Heart right ventricle (tissue), 16 donors: Measurements from ENCODE around the gene TPPP3. TPM values are rescaled to one million over a fixed set of nuclear protein-coding genes. Genes with fewer than 3 reads are reported as not detected.

Experiments
- ATAC-seq, 8 donors: fragments of 200-7000 bp; cut with Tn5 transposase; one replicate each; pipeline ENCODE4 v1.9.1; 2020; ENCODE audit warnings: mild to moderate bottlenecking in 8 of 8, moderate library complexity in 8 of 8, moderate number of reproducible peaks in 1 of 8
- DNase-seq, 2 donors: peaks; one replicate each; pipeline ENCODE4 v3.0.0-alpha.2; 2020
- H3K27ac ChIP-seq, 10 donors: fragments of 200-600 bp; sonication (generic) in 2 of 10; one replicate each; pipeline versions ENCODE4 v1.5.0 to v1.8.0; 2020 to 2022; ENCODE audit warnings: mild to moderate bottlenecking in 3 of 10
- H3K27me3 ChIP-seq, 7 donors: fragments of 200-600 bp; one replicate each; pipeline ENCODE4 v1.8.0; 2021 to 2022; ENCODE audit warnings: mild to moderate bottlenecking in 2 of 7
- H3K36me3 ChIP-seq, 9 donors: fragments of 200-600 bp; sonication (generic) in 1 of 9; one replicate each; pipeline versions ENCODE4 v1.5.0 to v1.8.0; 2020 to 2022; ENCODE audit warnings: mild to moderate bottlenecking in 2 of 9
- H3K4me1 ChIP-seq, 9 donors: fragments of 200-600 bp; sonication (generic) in 1 of 9; one replicate each; pipeline versions ENCODE4 v1.5.0 to v1.8.0; 2020 to 2022; ENCODE audit warnings: mild to moderate bottlenecking in 4 of 9
- H3K4me3 ChIP-seq, 10 donors: fragments of 200-600 bp; sonication (generic) in 2 of 10; one replicate each; pipeline versions ENCODE4 v1.5.0 to v1.8.0; 2020 to 2022; ENCODE audit warnings: mild to moderate bottlenecking in 7 of 10, moderate library complexity in 2 of 10
- H3K9me3 ChIP-seq, 11 donors: fragments of 200-600 bp in 10 of 11; sonication (generic) in 2 of 11; one replicate each; pipeline versions ENCODE4 v1.5.0 to v1.8.0; 2013 to 2022; ENCODE audit warnings: mild to moderate bottlenecking in 2 of 11, control low read depth in 1 of 11, moderate library complexity in 1 of 11
- CTCF ChIP-seq, 9 donors: fragments of 200-600 bp; sonication (generic) in 2 of 9; IDR thresholded peaks; one replicate each; pipeline versions ENCODE4 v1.5.0 to v1.8.0; 2021 to 2022; ENCODE audit warnings: antibody characterized with exemption in 9 of 9, mild to moderate bottlenecking in 5 of 9, moderate library complexity in 1 of 9
- WGBS, 2 donors: extraction: QIAGEN DNeasy Blood & Tissue Kit; methylation state at CpG; one replicate each; pipeline ENCODE4 v1.1.7; 2013; ENCODE audit warnings: inconsistent platforms in 1 of 2; 5-methylcytosine and 5-hydroxymethylcytosine counted together
- intact Hi-C, 10 donors: fragments of 100-400 bp; cut with DNase I; formaldehyde crosslinking; loops; one replicate each; pipeline versions ENCODE4 v1.11.1 to v1.14.2; 2022
- polyA plus RNA-seq, 2 donors: library from polyadenylated mRNA; stranded (reverse); fragments of 200-250 nt; gene quantifications; one replicate each; pipeline ENCODE4 v1.2.3, GENCODE V29; 2013
- total RNA-seq, 10 donors: library from RNA; stranded (reverse); fragmentation: NEBNext Ultra II Directional in 3 of 10; extraction: Animal tissue kit (Norgen Biotek cat#: 25700) in 3 of 10; gene quantifications; one replicate each; pipeline versions ENCODE4 v1.2.1 to v1.2.4, GENCODE V29; 2021 to 2023
- donor health status: Arrhythmogenic right ventricular cardiomyopathy.
- donor health status: ischemic (EF 13 %, LVEDD 7.1; RV severe dilation, severe dysfunction).
- donor health status: healthy with polysubstance abuse.
- donor health status: DM: no; HTN: yes; CAD: no.
- donor health status: DM: no; HTN: no; CAD: no.
- donor health status: ischemic (EF 25% LVEDD 6.9; RV normal size, moderate dysfunction).
- donor health status: ischemic (EF 25% LVEDD 5.7; RV mildly dilated, moderate dysfunction).
- donor health status: healthy.
- donor health status: DM: yes; HTN: yes; CAD: no.
- donor health status: Ischemic cardiomyopathy.
- donor health status: ischemic (EF 35%, LVEDD 5.7; RV mildly dilated, moderate dysfunction).
- donor health status: nonischemic (EF 11% LVEDD 7.7; RV severe dilation, severe dysfunction).
- donor health status: DM: yes; HTN: yes; CAD: no.
- donor health status: PGD.
- donor health status: ischemic (EF 29% LVEDD 5.4; RV normal size, mild dysfunction).
- donor health status: nonischemic (EF 23%, LVEDD 6.1; RV moderate dilation, normal function).

TPPP3 gene
- total and polyA plus RNA-seq, 12 donors, result 6.4 to 26.1 (median 9.4) TPM

GRCh38 chr16:67435758-67436164 lies 42.5 kb upstream of the TPPP3 start:
- DNase-seq (no peak), ATAC-seq (no peak)
- no peak for TF ChIP-seq CTCF (IDR thresholded peaks at IDR 0.05)
- WGBS, 2 donors, result 94 to 97% methylated on average over 16 of the region's 16 CpGs
- Histone ChIP-seq H3K36me3 (peaks cover 0 to 46% (median 12%) of the 10 kb centered on the region in 9 donors), H3K9me3 (no peaks in the 10 kb centered on the region), H3K4me3 (no peak overlapping the region), H3K4me1 (peaks cover 0 to 19% (median 13%) of the 10 kb centered on the region in 9 donors), H3K27ac (no peak overlapping the region), H3K27me3 (peaks cover 0 to 23% (median 0%) of the 10 kb centered on the region in 7 donors)
- intact Hi-C loops, result no loop called here

- DNase-seq, result no peak
- ATAC-seq, result no peak
- no peak for TF ChIP-seq CTCF (IDR thresholded peaks at IDR 0.05)
- no peak overlapping the region for H3K4me3 ChIP-seq
- intact Hi-C loops, result loop anchor here in 1 of 10 donors (5.0 kb wide), 1 partner anchor 34 kb away; no protein-coding TSS in a partner anchor
- peaks cover 8 to 27% (median 23%) of the 10 kb centered on the region in 9 donors for H3K4me1 ChIP-seq
- no peak overlapping the region for H3K27ac ChIP-seq
- H3K27me3 ChIP-seq, result peaks cover 0 to 48% (median 9%) of the 10 kb centered on the region in 7 donors
- no peaks in the 10 kb centered on the region for H3K9me3 ChIP-seq
- peaks cover 0 to 22% (median 0%) of the 10 kb centered on the region in 9 donors for H3K36me3 ChIP-seq
- 91 to 95% methylated on average over 5 of the region's 5 CpGs for WGBS, 2 donors
These were observed 39.9 kb upstream of the TPPP3 start for GRCh38 chr16:67433131-67433719.

GRCh38 chr16:67432506-67432890 lies 39.2 kb upstream of the TPPP3 start:
- Histone ChIP-seq H3K27ac (no peak overlapping the region), H3K36me3 (peaks cover 0 to 15% (median 0%) of the 10 kb centered on the region in 9 donors), H3K4me1 (peaks cover 8 to 34% (median 26%) of the 10 kb centered on the region in 9 donors), H3K4me3 (peak overlapping the region in 2 of 10 donors; percentile 56 to 62), H3K27me3 (peaks cover 0 to 55% (median 11%) of the 10 kb centered on the region in 7 donors), H3K9me3 (no peaks in the 10 kb centered on the region)
- 68 to 73% methylated on average over 5 of the region's 5 CpGs for WGBS, 2 donors
- ATAC-seq (no peak), DNase-seq (no peak)
- TF ChIP-seq CTCF (IDR thresholded peaks at IDR 0.05), result no peak
- intact Hi-C loops, result loop anchor here in 1 of 10 donors (5.0 kb wide), 1 partner anchor 35 kb away; no protein-coding TSS in a partner anchor

- peak overlapping the region in 5 of 10 donors; percentile 29 to 71 (median 45) for H3K27ac ChIP-seq
- H3K27me3 ChIP-seq, result peaks cover 0 to 57% (median 15%) of the 10 kb centered on the region in 7 donors
- peak overlapping the region in 9 of 10 donors; percentile 4 to 62 (median 51) for H3K4me3 ChIP-seq
- H3K9me3 ChIP-seq, result no peaks in the 10 kb centered on the region
- DNase-seq, result no peak
- 45 to 60% methylated on average over 12 to 13 of the region's 13 CpGs for WGBS, 2 donors
- TF ChIP-seq CTCF (IDR thresholded peaks at IDR 0.05), result no peak
- intact Hi-C loops, result loop anchor here in 1 of 10 donors (5.0 kb wide), 1 partner anchor 35 kb away; no protein-coding TSS in a partner anchor
- ATAC-seq, result no peak
- H3K36me3 ChIP-seq, result peaks cover 0 to 10% (median 0%) of the 10 kb centered on the region in 9 donors
- H3K4me1 ChIP-seq, result peaks cover 8 to 38% (median 26%) of the 10 kb centered on the region in 9 donors
These were observed 38.6 kb upstream of the TPPP3 start for GRCh38 chr16:67431775-67432505.
